ENCODE data around the gene DOK3.

DNA sequence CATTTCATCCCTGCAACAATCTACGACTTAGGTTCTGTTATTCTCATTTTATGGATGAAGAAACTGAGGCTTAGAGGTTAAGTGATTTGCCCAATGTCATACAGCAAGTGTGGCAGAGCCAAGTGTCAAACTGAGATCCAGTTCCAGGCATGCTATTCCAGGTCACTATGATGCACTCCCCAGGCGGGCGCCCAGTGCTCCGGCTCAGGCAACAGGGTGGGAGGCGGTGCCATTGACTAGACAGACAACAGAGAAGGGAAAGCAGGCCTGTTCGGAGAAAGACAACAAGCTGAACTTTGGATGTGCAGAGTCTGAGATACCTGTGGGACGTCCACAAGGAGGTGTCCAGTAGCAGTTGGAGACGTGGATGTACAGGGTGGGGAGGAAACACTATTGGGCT lies 18.0 kb upstream of the DOK3 start:
- TF ChIP-seq, protein P1, sequence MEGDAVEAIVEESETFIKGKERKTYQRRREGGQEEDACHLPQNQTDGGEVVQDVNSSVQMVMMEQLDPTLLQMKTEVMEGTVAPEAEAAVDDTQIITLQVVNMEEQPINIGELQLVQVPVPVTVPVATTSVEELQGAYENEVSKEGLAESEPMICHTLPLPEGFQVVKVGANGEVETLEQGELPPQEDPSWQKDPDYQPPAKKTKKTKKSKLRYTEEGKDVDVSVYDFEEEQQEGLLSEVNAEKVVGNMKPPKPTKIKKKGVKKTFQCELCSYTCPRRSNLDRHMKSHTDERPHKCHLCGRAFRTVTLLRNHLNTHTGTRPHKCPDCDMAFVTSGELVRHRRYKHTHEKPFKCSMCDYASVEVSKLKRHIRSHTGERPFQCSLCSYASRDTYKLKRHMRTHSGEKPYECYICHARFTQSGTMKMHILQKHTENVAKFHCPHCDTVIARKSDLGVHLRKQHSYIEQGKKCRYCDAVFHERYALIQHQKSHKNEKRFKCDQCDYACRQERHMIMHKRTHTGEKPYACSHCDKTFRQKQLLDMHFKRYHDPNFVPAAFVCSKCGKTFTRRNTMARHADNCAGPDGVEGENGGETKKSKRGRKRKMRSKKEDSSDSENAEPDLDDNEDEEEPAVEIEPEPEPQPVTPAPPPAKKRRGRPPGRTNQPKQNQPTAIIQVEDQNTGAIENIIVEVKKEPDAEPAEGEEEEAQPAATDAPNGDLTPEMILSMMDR (IDR thresholded peaks at IDR 0.05), result no peak
- TF ChIP-seq EZH2 (IDR thresholded peaks at IDR 0.05; ENCODE audit: borderline replicate concordance, insufficient read depth, low read depth, low read length, poor library complexity, severe bottlenecking), result no peak
